NOMO-1 treated with DMSO at 0.1 percent for 48 hours (cell line): ENCODE data around the gene RASSF8.

Source experiments
- DNase-seq: peaks from one replicate; lab custom pipeline; 2025; ENCODE audit not compliant: unreplicated experiment; lab: John Stamatoyannopoulos, UW

The RASSF8 gene

GRCh38 chr12:25990495-25990894, 32.0 kb downstream of the RASSF8 start:
- no peak for DNase-seq

- no peak for DNase-seq
Measured at GRCh38 chr12:25992026-25992782, 33.7 kb downstream of the RASSF8 start.

DNA sequence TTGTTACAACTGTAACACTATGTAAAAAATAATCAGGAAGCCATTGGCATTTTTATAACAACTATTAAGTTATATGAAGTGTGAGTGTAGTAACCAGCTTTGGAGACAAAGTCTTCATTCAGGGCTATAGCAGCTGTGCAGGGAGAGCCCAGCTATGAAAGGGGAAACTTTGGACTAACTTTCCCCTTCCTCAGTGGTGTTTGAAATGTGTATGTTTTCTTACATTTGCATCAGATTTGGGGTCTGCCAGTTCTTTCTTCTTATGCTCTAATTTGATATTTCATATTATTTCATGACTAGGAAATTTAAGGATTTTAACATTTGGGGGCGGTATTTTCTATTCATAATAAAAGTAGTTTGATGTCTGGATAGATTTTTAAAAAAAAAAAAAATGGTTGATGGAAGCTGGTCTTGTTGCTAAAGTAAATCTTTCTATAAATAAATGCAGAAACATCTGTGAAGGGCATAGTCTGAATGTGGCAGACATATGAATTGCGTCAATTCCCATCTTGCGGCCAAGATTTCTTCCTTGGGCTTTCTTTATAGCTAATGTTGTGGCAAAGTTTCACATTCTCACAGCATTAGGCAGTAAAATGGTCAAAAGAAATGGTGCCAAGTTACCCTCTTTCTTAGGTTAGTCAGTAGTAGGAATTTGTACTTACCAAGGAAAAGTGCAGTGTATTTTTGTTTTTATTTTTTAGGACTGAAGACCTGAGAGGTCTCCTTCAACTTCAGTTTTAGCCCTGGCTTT, 35.6 kb downstream of the RASSF8 start:
- DNase-seq: no peak

- DNase-seq: no peak
Measured at GRCh38 chr12:25994901-25995625, 36.6 kb downstream of the RASSF8 start.

DNA sequence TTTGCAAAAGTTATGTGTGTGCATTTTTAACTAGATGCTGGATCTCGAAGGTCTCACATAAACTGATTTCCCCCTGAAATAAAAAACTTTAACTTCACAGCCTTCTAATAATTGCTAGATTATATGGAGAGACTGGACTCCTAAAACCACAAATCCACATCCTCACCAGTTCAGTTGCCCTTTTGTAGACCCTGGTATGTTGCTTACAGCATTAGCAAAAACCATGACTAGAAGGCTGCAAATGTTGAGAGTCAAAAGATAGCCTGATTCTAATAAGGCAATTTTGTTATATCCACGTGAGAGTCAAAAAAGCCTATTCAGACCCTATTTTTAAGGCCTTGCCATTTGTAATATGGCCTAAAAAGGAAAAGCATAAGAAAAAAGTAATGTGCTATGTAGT, 37.4 kb downstream of the RASSF8 start:
- DNase-seq: no peak

DNA sequence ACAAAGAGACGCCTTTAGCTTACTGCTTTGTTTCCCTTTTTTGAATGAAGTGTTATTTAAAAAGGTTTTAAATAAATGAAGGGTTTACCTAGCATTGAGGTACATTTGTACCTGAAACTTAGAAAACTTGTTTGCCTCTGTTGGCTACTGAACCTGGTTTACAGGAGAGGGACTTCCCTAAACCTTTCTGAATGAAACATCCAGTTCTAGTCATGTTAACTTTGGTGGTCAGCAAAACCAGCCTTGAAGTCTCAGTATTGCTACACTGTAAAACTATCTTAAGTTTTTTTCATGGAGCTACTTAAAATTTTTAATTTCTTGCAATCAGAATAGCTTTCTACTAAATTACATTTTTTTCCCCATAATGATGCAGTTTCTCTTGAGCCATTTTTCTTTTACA, 38.2 kb downstream of the RASSF8 start:
- DNase-seq: no peak

- no peak for DNase-seq
Measured at GRCh38 chr12:25997201-25997963, 38.9 kb downstream of the RASSF8 start.

- DNase-seq: no peak
Measured at GRCh38 chr12:26000898-26001297, 42.4 kb downstream of the RASSF8 start.

- no peak for DNase-seq
Measured at GRCh38 chr12:26001530-26001929, 43.0 kb downstream of the RASSF8 start.

GRCh38 chr12:26003065-26003464, 44.6 kb downstream of the RASSF8 start:
- no peak for DNase-seq

- DNase-seq: no peak
Measured at GRCh38 chr12:26007566-26007965, 49.1 kb downstream of the RASSF8 start.

GRCh38 chr12:26009593-26009992, 51.1 kb downstream of the RASSF8 start:
- DNase-seq: no peak

DNA sequence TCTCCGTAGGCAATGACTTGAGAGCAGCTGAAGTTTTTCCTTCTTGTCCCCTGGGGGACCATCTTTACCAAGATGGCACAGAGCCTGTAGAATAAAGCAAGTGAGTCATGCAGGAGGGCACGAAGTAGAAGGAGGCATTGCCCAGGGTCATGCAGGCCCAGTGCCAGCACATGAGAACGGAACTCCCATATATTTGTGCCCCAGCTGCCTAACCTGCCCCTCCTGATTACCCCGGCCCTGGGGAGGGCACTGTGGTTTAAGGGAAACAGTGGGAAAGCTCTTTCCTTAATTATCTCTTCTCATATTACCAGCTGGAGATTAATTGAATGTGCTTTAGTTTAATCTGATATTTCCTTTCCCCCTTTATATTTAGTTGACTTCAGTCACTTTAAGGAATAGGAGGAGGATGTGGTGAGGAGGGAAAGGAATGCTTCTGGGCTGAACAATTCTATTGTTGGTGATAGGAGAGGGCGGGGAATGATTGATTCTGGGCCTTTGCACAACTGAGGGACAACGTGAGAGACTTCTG, 51.9 kb downstream of the RASSF8 start:
- DNase-seq: no peak

DNA sequence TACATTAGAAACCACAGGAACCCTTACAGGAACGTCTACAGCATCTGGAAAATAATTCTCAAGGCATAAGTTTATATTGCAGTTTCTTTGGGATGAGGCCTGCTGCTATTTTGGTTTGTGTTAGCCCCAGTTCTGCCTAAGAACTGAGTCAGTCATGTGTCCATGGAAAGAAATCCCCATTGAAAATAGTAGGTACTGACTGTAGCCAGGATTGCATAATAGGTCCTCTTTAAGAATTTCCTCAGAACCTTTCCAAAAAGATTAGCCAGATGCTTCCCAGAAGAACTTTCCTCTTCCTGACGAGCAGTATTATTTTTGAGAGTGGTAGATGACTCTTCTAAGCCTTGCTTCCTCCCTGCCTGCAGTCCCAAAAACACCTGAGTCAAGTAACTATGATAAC, 52.6 kb downstream of the RASSF8 start:
- DNase-seq: no peak

- no peak for DNase-seq
Measured at GRCh38 chr12:26014085-26014484, 55.6 kb downstream of the RASSF8 start.

DNA sequence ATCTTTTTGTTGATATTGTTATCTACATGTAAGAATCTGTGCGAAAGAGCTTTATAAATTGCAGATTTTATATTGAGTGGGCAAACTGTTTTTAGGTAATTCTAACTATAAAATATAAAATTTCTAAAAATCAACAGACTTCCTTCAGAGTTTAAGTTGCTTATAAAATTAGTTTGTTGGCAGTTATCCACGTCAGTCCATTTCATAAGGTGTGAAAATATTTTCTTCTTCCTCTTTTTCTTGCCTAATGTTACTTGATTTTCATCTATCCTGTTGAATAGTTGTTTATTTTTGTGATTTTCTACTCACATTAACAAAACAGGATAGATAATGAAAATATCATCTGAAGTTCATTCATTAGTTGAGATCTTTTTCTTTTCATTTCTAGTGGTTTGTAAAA, 58.0 kb downstream of the RASSF8 start:
- peak; percentile 43 for DNase-seq

- DNase-seq: peak; percentile 19
Measured at GRCh38 chr12:26017484-26018211, 59.2 kb downstream of the RASSF8 start.

GRCh38 chr12:26018926-26019325, 60.4 kb downstream of the RASSF8 start:
- DNase-seq: no peak

DNA sequence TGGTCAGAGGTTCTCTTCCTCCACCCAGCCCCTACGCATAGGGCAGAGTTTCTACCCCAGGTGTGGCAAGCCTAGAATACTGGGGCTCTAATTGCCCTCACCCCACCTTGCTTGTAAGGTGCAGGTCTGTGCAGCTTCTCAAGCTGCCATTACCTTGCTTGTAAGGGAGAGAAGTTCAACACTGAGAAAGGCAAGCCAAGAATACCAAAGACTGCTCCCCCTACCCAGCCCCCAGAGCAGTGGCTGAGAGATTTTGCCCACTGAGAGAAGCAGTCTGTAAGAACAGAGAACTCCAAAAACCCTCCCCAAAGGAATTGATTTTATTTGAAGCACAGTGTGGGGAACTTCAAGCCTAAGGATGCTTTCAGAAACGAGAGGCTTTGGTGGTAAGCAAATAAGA, 63.1 kb downstream of the RASSF8 start:
- DNase-seq: no peak

DNA sequence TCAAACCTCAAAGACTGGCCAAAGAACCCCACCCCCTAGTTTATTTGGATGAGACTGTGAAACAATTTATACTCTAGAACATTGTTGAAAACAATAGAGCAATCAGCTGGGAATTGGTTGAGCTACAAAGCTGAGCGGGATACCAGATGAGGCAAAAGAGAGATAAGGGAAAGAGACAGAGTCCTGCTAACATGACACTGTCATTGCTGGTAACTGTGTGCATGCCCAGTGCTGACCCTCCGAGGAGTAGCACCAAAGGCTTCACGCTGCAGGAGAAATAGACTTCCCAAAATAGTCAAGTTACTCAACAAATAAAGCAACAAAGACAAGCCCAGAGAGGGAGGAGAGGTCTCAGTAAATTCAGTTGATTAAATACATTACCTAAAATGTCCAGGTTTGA, 63.6 kb downstream of the RASSF8 start:
- no peak for DNase-seq
